Mucosa of rectum (tissue), 2 donors: Measurements from ENCODE around the gene FAM120B.

ENCODE experiments used
- H3K27ac ChIP-seq, 2 donors: one replicate each; pipeline ENCODE4 v1.7.0; 2013; ENCODE audit warnings: inconsistent platforms in 2 of 2, low read depth in 2 of 2, low read length in 2 of 2
- H3K27me3 ChIP-seq, 2 donors: one replicate each; pipeline ENCODE4 v1.7.0; 2013; ENCODE audit warnings: low read length in 2 of 2; ENCODE audit not compliant: control insufficient read depth in 2 of 2, insufficient read depth in 2 of 2
- H3K36me3 ChIP-seq, 2 donors: one replicate each; pipeline ENCODE4 v1.7.0; 2013; ENCODE audit warnings: low read length in 2 of 2; ENCODE audit not compliant: control insufficient read depth in 2 of 2, insufficient read depth in 2 of 2
- H3K4me1 ChIP-seq, 2 donors: one replicate each; pipeline ENCODE4 v1.7.0; 2013; ENCODE audit warnings: low read length in 2 of 2, mild to moderate bottlenecking in 1 of 2; ENCODE audit not compliant: control insufficient read depth in 2 of 2, insufficient read depth in 2 of 2
- H3K4me3 ChIP-seq, 2 donors: one replicate each; pipeline ENCODE4 v1.7.0; 2013; ENCODE audit warnings: low read length in 2 of 2
- H3K9ac ChIP-seq, 2 donors: one replicate each; pipeline ENCODE4 v1.7.0; 2013; ENCODE audit warnings: low read length in 2 of 2, low read depth in 1 of 2, mild to moderate bottlenecking in 1 of 2
- H3K9me3 ChIP-seq, 2 donors: one replicate each; pipeline ENCODE4 v1.7.0; 2013; ENCODE audit warnings: low read length in 2 of 2; ENCODE audit not compliant: control insufficient read depth in 2 of 2
- donor health status: healthy.
- donor health status: Normal muscosa, but diverticular disease.

Gene FAM120B

DNA sequence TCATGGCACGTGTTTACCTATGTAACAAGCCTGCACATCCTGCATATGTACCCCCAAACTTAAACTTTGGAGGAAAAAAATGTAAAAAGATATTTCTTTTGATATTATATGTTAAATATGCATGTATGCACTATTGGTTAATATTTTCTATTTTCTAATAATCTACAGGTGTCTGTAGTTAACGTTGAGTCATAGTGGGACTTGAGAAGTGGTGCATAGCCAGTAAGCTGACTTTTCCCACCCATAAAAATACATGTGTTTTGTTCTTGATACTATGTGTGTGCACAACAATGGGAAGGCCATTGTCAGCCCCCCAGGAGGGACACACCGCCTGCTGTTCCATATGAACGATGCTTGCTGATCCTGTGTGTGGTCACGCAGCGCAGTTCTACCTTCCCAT is 49.1 kb downstream of the FAM120B start:
- H3K27ac ChIP-seq, result no peak overlapping the region
- H3K9me3 ChIP-seq, result peaks cover 0 to 3% of the 10 kb centered on the region in 2 donors
- H3K4me3 ChIP-seq, result no peak overlapping the region
- H3K4me1 ChIP-seq, result no peaks in the 10 kb centered on the region
- H3K9ac ChIP-seq, result no peak overlapping the region
- H3K27me3 ChIP-seq, result no peaks in the 10 kb centered on the region
- H3K36me3 ChIP-seq, result peaks cover 23 to 33% of the 10 kb centered on the region in 2 donors

DNA sequence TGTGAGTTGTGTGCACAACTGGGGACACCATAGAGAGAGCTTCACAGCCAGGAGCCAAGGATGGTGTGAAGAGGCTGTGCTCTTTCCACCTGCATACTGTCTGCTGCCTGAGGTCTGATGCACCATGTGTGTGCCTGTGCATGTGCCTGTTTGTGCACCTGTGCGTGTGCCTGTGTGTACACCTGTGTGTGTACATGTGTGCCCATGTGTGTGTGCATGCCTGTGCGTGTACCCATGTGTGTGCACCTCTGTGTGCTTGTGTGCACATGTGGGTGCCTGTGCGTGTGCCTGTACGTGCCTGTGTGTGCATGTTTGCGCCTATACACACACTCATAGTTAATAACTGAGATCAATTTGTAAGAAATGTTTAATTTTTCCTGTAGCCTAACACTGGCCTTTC is 51.3 kb downstream of the FAM120B start:
- Histone ChIP-seq H3K9ac (no peak overlapping the region), H3K4me1 (no peaks in the 10 kb centered on the region), H3K27me3 (no peaks in the 10 kb centered on the region), H3K27ac (no peak overlapping the region), H3K4me3 (no peak overlapping the region), H3K9me3 (no peaks in the 10 kb centered on the region), H3K36me3 (peaks cover 29 to 40% of the 10 kb centered on the region in 2 donors)

GRCh38 chr6:170358496-170358895 is 51.9 kb downstream of the FAM120B start:
- peaks cover 29 to 45% of the 10 kb centered on the region in 2 donors for H3K36me3 ChIP-seq

GRCh38 chr6:170360476-170360875 is 53.9 kb downstream of the FAM120B start:
- Histone ChIP-seq H3K27me3 (no peaks in the 10 kb centered on the region), H3K4me1 (no peaks in the 10 kb centered on the region), H3K4me3 (no peak overlapping the region), H3K9me3 (no peaks in the 10 kb centered on the region), H3K27ac (no peak overlapping the region), H3K36me3 (peaks cover 36 to 60% of the 10 kb centered on the region in 2 donors), H3K9ac (no peak overlapping the region)

More at GRCh38 chr6:170358496-170358895, 51.9 kb downstream of the FAM120B start:
- Histone ChIP-seq H3K4me1 (no peaks in the 10 kb centered on the region), H3K27ac (no peak overlapping the region), H3K9ac (no peak overlapping the region), H3K4me3 (no peak overlapping the region), H3K27me3 (no peaks in the 10 kb centered on the region), H3K9me3 (no peaks in the 10 kb centered on the region)

- no peaks in the 10 kb centered on the region for H3K27me3 ChIP-seq
- H3K9me3 ChIP-seq, result no peaks in the 10 kb centered on the region
- peaks cover 36 to 61% of the 10 kb centered on the region in 2 donors for H3K36me3 ChIP-seq
- H3K4me1 ChIP-seq, result no peaks in the 10 kb centered on the region
- no peak overlapping the region for H3K4me3 ChIP-seq
- no peak overlapping the region for H3K9ac ChIP-seq
- H3K27ac ChIP-seq, result no peak overlapping the region
Measured at GRCh38 chr6:170361335-170361734, 54.8 kb downstream of the FAM120B start.

- Histone ChIP-seq H3K9me3 (no peaks in the 10 kb centered on the region), H3K4me3 (no peak overlapping the region), H3K27me3 (no peaks in the 10 kb centered on the region), H3K36me3 (peaks cover 34 to 54% of the 10 kb centered on the region in 2 donors), H3K4me1 (no peaks in the 10 kb centered on the region), H3K9ac (no peak overlapping the region), H3K27ac (no peak overlapping the region)
Measured at GRCh38 chr6:170362121-170362520, 55.6 kb downstream of the FAM120B start.

GRCh38 chr6:170363255-170363654 is 56.7 kb downstream of the FAM120B start:
- Histone ChIP-seq H3K9me3 (no peaks in the 10 kb centered on the region), H3K4me3 (no peak overlapping the region), H3K27me3 (no peaks in the 10 kb centered on the region), H3K4me1 (no peaks in the 10 kb centered on the region), H3K36me3 (peaks cover 26 to 52% of the 10 kb centered on the region in 2 donors), H3K9ac (no peak overlapping the region), H3K27ac (no peak overlapping the region)

DNA sequence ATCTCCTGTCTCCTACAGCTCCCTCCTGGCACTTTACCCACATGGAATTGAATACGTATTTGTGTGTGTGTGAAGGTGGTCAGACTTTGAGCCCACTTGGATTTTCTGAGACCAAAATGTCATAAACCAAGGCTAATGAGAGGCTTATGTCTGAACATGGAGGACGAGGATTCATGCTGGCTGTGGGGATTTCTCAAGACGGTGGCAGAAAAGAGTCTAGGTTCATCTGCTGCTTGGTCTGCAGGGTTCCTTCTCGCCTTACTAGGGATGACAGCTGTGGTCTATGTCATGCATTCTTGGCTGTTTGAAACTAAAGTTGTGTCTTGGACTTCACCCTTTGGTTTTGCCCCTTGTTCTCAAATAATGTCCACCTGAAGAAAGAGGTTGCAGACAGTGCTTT is 58.6 kb downstream of the FAM120B start:
- Histone ChIP-seq H3K4me3 (no peak overlapping the region), H3K27me3 (no peaks in the 10 kb centered on the region), H3K36me3 (peaks cover 22 to 47% of the 10 kb centered on the region in 2 donors), H3K9me3 (no peaks in the 10 kb centered on the region), H3K4me1 (peaks cover 3 to 8% of the 10 kb centered on the region in 2 donors), H3K9ac (no peak overlapping the region), H3K27ac (no peak overlapping the region)

- Histone ChIP-seq H3K9ac (no peak overlapping the region), H3K27me3 (no peaks in the 10 kb centered on the region), H3K9me3 (no peaks in the 10 kb centered on the region), H3K4me1 (peaks cover 5 to 12% of the 10 kb centered on the region in 2 donors), H3K36me3 (peaks cover 18 to 42% of the 10 kb centered on the region in 2 donors), H3K27ac (no peak overlapping the region), H3K4me3 (no peak overlapping the region)
Measured at GRCh38 chr6:170365593-170365992, 59.0 kb downstream of the FAM120B start.

DNA sequence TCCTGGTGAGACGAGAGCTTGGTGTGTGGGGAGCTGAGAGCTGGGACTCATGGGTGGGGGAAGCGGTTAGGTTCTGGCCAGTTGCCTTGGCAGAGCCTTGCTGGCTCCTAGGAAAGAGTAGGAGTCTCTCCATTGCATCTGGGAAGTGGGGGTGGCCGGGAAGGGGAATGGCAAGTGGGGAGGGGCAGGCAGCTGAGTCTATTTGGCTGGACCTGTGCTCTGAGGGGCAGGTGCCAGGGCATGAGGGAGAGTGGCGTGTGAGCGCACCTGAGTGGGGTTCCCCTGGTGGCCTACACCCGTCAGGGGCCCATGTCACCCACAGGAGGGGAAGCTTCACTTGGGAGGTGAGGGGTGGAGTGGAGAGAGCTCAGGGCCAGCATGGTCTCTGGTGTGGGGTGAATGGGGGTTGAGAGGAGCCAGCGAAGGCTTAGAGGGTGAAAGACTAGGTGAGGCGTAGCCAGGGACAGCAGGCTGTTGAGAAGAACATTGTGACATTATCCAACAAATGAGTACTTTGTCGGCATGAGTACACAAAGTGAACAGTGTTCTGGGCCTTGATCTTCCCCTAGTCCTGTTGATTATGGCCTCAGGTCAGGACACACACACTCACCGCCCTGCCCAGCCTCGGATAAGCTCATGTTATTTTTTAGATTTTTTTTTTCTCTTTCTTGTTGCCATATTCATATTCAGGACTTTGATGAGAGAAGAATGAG is 59.8 kb downstream of the FAM120B start:
- peaks cover 5 to 15% of the 10 kb centered on the region in 2 donors for H3K4me1 ChIP-seq
- H3K9me3 ChIP-seq, result no peaks in the 10 kb centered on the region
- H3K9ac ChIP-seq, result no peak overlapping the region
- H3K27me3 ChIP-seq, result no peaks in the 10 kb centered on the region
- H3K27ac ChIP-seq, result no peak overlapping the region
- H3K4me3 ChIP-seq, result no peak overlapping the region
- H3K36me3 ChIP-seq, result peaks cover 12 to 37% of the 10 kb centered on the region in 2 donors
